ENCODE data around the gene ARL15. TPM values are rescaled to one million over a fixed set of nuclear protein-coding genes. Genes with fewer than 3 reads are reported as not detected.

The ARL15 gene
- total RNA-seq, 1 experiment from 2014 or later = 18.3 TPM

GRCh38 chr5:54301849-54302248 is 8.5 kb downstream of the ARL15 start:
- TF ChIP-seq CTCF (conservative IDR thresholded peaks at IDR 0.05; ENCODE audit: low read depth, low read length) (no peak), EZH2 (IDR thresholded peaks at IDR 0.05; ENCODE audit: borderline replicate concordance, low read depth, low read length, poor library complexity, severe bottlenecking) (no peak)
- Histone ChIP-seq H3K4me3 (ENCODE audit: low read depth, low read length, poor library complexity, severe bottlenecking) (no peak overlapping the region), H3K27me3 (replicated peaks; ENCODE audit: insufficient read depth, low read depth, low read length, poor library complexity) (no peaks in the 10 kb centered on the region), H3K9me3 (ENCODE audit: low read depth, low read length, poor library complexity, severe bottlenecking) (no peaks in the 10 kb centered on the region), H3K36me3 (ENCODE audit: insufficient read depth, low read length, poor library complexity, severe bottlenecking) (no peaks in the 10 kb centered on the region), H3K27ac (ENCODE audit: low read depth, low read length, poor library complexity, severe bottlenecking) (no peak overlapping the region), H3K4me1 (ENCODE audit: insufficient read depth, low read length, poor library complexity, severe bottlenecking) (no peaks in the 10 kb centered on the region)
- ChIA-PET POLR2A (ENCODE audit: low non-redundant PET) (interaction anchor here (0.5 to 0.6 kb wide), 2 partner anchors 9 to 56 kb away, joined by 4 to 9 read pairs; partner anchors contain the start of gene ARL15), CTCF (interaction anchor here (0.6 kb wide), 1 partner anchor 9 kb away, joined by 3 read pairs; no protein-coding TSS in a partner anchor)
- no TSS peak for BruUV-seq (replicated peaks)
- DNase-seq (ENCODE audit: low spot score) = no peak
- intact Hi-C loops (cut with micrococcal nuclease; ENCODE audit: unreplicated experiment) = no loop called here

- no peak overlapping the region for H3K4me3 ChIP-seq (ENCODE audit: low read depth, low read length, poor library complexity, severe bottlenecking)
- BruUV-seq (replicated peaks) = no TSS peak
- DNase-seq (ENCODE audit: low spot score) = no peak
- H3K36me3 ChIP-seq (ENCODE audit: insufficient read depth, low read length, poor library complexity, severe bottlenecking) = no peaks in the 10 kb centered on the region
- no peaks in the 10 kb centered on the region for H3K27me3 ChIP-seq (replicated peaks; ENCODE audit: insufficient read depth, low read depth, low read length, poor library complexity)
- peaks cover 5% of the 10 kb centered on the region for H3K4me1 ChIP-seq (ENCODE audit: insufficient read depth, low read length, poor library complexity, severe bottlenecking)
- POLR2A ChIA-PET (ENCODE audit: low non-redundant PET) = interaction anchor here (0.6 kb wide), 1 partner anchor 55 kb away, joined by 9 read pairs; no protein-coding TSS in a partner anchor
- H3K9me3 ChIP-seq (ENCODE audit: low read depth, low read length, poor library complexity, severe bottlenecking) = no peaks in the 10 kb centered on the region
- intact Hi-C loops (cut with micrococcal nuclease; ENCODE audit: unreplicated experiment) = no loop called here
- CTCF ChIA-PET = interaction anchor here (0.6 kb wide), 1 partner anchor 10 kb away, joined by 3 read pairs; no protein-coding TSS in a partner anchor
- TF ChIP-seq EZH2 (IDR thresholded peaks at IDR 0.05; ENCODE audit: borderline replicate concordance, low read depth, low read length, poor library complexity, severe bottlenecking) = no peak
- no peak for TF ChIP-seq CTCF (conservative IDR thresholded peaks at IDR 0.05; ENCODE audit: low read depth, low read length)
- H3K27ac ChIP-seq (ENCODE audit: low read depth, low read length, poor library complexity, severe bottlenecking) = no peak overlapping the region
Observed at GRCh38 chr5:54301220-54301619, 9.2 kb downstream of the ARL15 start.

GRCh38 chr5:54298947-54299346 is 11.4 kb downstream of the ARL15 start:
- ChIA-PET CTCF (no interaction called here), POLR2A (ENCODE audit: low non-redundant PET) (interaction anchor here (0.7 kb wide), 1 partner anchor 11 kb away, joined by 3 read pairs; the partner anchor contains the start of gene ARL15)
- H3K9me3 ChIP-seq (ENCODE audit: low read depth, low read length, poor library complexity, severe bottlenecking) = no peaks in the 10 kb centered on the region
- peaks cover 23% of the 10 kb centered on the region for H3K4me1 ChIP-seq (ENCODE audit: insufficient read depth, low read length, poor library complexity, severe bottlenecking)
- no TSS peak for BruUV-seq (replicated peaks)
- no peak for DNase-seq (ENCODE audit: low spot score)
- H3K27me3 ChIP-seq (replicated peaks; ENCODE audit: insufficient read depth, low read depth, low read length, poor library complexity) = no peaks in the 10 kb centered on the region
- H3K27ac ChIP-seq (ENCODE audit: low read depth, low read length, poor library complexity, severe bottlenecking) = no peak overlapping the region
- H3K4me3 ChIP-seq (ENCODE audit: low read depth, low read length, poor library complexity, severe bottlenecking) = no peak overlapping the region
- TF ChIP-seq CTCF (conservative IDR thresholded peaks at IDR 0.05; ENCODE audit: low read depth, low read length) (no peak), EZH2 (IDR thresholded peaks at IDR 0.05; ENCODE audit: borderline replicate concordance, low read depth, low read length, poor library complexity, severe bottlenecking) (no peak)
- intact Hi-C loops (cut with micrococcal nuclease; ENCODE audit: unreplicated experiment) = no loop called here
- no peaks in the 10 kb centered on the region for H3K36me3 ChIP-seq (ENCODE audit: insufficient read depth, low read length, poor library complexity, severe bottlenecking)
